ENCODE measurements around the gene DNMT3A.
A peak's percentile ranks its signal among the peaks of the same experiment; 100 is the strongest.

The DNMT3A gene

DNA sequence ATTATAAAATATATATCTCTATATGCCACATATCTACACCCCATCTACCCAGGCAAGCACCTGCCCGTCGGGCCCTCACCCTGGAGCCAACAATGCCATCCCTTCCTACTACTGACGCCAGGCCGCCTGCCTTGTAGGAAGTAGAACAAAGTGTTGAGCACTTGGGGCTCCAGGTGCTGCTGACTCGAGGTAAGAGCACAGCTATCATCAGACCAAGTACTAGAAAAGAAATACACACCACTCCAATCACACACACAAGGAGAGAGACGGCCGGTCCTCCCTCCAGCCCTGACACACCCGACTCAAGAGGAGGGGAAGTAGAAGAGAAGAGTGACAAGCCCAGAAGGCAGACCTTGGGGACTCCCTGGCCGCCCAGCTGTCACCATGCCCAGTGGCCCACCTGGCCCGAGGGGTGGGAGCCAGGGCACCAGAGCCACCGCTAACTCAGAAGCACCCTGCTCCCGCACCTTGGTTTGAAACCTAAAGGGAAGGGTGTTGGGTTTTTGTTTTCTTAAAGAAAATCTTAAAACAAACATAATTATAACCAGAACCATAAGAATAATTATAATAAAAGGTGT lies 109.4 kb downstream of the DNMT3A start:
- no peak for DNase-seq (ENCODE audit: low read depth, low spot score)
- Histone ChIP-seq H3K4me3 (no peak overlapping the region), H3K9me3 (ENCODE audit: low read depth, low read length) (no peaks in the 10 kb centered on the region), H3K36me3 (ENCODE audit: insufficient read depth, low read length) (peaks cover 52% of the 10 kb centered on the region), H3K9ac (ENCODE audit: insufficient read length) (no peak overlapping the region), H3K27ac (no peak overlapping the region)
- no peak for TF ChIP-seq EZH2 (IDR thresholded peaks at IDR 0.05)
- TF ChIP-seq POLR2AphosphoS5 (IDR thresholded peaks at IDR 0.05; ENCODE audit: borderline replicate concordance, low read depth, low read length): no peak
- TF ChIP-seq FOXP2 (optimal IDR thresholded peaks at IDR 0.05; ENCODE audit: control extremely low read depth, extremely low read length, insufficient read depth): no peak

- H3K9ac ChIP-seq (ENCODE audit: insufficient read length): no peak overlapping the region
- peak; percentile 18; the same call in 1 of the 2 replicates for TF ChIP-seq POLR2AphosphoS5 (IDR thresholded peaks at IDR 0.05; ENCODE audit: borderline replicate concordance, low read depth, low read length)
- no peak for TF ChIP-seq EZH2 (IDR thresholded peaks at IDR 0.05)
- TF ChIP-seq FOXP2 (optimal IDR thresholded peaks at IDR 0.05; ENCODE audit: control extremely low read depth, extremely low read length, insufficient read depth): no peak
- no peak overlapping the region for H3K27ac ChIP-seq
- H3K9me3 ChIP-seq (ENCODE audit: low read depth, low read length): no peaks in the 10 kb centered on the region
- peaks cover 38% of the 10 kb centered on the region for H3K36me3 ChIP-seq (ENCODE audit: insufficient read depth, low read length)
- no peak overlapping the region for H3K4me3 ChIP-seq
- no peak for DNase-seq (ENCODE audit: low read depth, low spot score)
These were observed 110.8 kb downstream of the DNMT3A start for GRCh38 chr2:25230948-25231311.

GRCh38 chr2:25230198-25230947 lies 111.4 kb downstream of the DNMT3A start:
- no peak for DNase-seq (ENCODE audit: low read depth, low spot score)
- Histone ChIP-seq H3K9me3 (ENCODE audit: low read depth, low read length) (no peaks in the 10 kb centered on the region), H3K4me3 (no peak overlapping the region), H3K9ac (ENCODE audit: insufficient read length) (no peak overlapping the region), H3K36me3 (ENCODE audit: insufficient read depth, low read length) (peaks cover 32% of the 10 kb centered on the region), H3K27ac (no peak overlapping the region; the same call in 1 of the 2 replicates)
- no peak for TF ChIP-seq FOXP2 (optimal IDR thresholded peaks at IDR 0.05; ENCODE audit: control extremely low read depth, extremely low read length, insufficient read depth)
- no peak for TF ChIP-seq EZH2 (IDR thresholded peaks at IDR 0.05)
- no peak for TF ChIP-seq POLR2AphosphoS5 (IDR thresholded peaks at IDR 0.05; ENCODE audit: borderline replicate concordance, low read depth, low read length)

DNA sequence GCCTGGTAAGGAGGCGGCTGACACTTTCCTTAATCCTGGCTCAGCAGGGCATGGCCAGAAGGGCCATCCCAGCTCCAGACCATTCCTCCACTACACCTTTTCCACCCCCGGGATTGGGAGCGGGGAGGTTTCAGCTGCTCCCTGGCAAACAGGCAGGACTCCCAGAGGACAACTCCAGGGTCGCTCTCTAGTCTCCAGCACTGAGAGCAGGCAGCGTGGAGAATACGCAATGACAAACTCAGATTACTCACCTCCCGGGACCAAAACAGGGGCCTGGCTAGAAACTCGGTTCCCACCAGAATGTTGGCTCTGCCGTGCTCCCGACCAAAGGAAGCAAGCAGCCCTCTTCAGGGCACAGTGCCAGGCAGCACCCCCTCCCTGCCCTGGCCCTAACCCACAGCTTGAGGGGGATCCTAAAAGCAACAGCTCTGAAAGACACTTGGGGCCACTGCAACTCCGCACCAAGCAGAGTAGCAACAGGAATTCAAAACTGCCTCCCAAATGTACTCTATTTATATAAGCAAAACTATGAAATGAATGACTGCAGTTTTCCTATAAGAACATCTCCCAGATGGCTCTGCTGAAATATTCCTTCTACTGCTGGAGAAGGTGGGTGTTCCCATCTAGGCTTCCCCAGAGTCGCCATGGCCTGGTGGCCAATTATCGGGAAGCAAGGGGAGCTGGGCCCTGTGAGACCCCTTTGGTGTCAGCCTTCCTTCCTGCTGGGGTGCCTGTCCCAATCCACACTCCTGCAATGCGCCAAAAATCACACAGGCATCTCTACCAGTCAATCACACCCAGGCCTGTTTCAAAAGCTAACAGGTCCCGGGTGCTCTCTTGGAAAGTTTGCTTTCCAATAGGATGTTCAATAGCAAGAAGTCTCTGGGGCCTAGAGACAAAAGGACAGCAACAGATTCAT lies 112.2 kb downstream of the DNMT3A start:
- H3K9me3 ChIP-seq (ENCODE audit: low read depth, low read length): no peaks in the 10 kb centered on the region
- H3K36me3 ChIP-seq (ENCODE audit: insufficient read depth, low read length): peaks cover 26% of the 10 kb centered on the region
- H3K9ac ChIP-seq (ENCODE audit: insufficient read length): no peak overlapping the region
- TF ChIP-seq POLR2AphosphoS5 (IDR thresholded peaks at IDR 0.05; ENCODE audit: borderline replicate concordance, low read depth, low read length) (no peak), EZH2 (IDR thresholded peaks at IDR 0.05) (no peak), FOXP2 (optimal IDR thresholded peaks at IDR 0.05; ENCODE audit: control extremely low read depth, extremely low read length, insufficient read depth) (no peak)
- no peak for DNase-seq (ENCODE audit: low read depth, low spot score)
- H3K27ac ChIP-seq: peak overlapping the region; percentile 10; the same call in 1 of the 2 replicates
- H3K4me3 ChIP-seq: no peak overlapping the region

DNA sequence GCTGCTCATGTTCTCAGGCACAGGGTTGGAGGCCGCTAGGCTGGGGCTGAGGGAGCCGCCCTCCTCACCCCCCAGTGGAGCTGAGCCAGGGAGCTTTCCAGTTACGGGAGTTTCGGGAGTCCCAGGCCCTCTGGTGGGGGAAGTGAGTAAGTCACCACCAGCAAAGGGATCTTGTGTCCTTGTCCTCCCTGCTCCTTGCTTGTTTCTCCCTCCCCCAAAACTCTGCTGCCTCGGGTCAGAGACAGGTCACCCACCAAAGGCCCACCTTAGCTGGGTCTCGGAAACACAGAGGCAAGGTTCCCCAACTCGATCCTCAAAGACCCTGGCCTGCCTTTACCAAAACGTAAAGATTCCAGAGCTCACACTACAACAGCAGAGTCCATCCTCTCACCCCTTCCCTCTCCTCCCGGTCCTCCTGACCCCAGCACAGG lies 112.9 kb downstream of the DNMT3A start:
- peak; percentile 52 for DNase-seq (ENCODE audit: low read depth, low spot score)
- no peak overlapping the region for H3K4me3 ChIP-seq
- 0 out of 2 replicates have a peak overlapping the region, but pooled peaks have one; percentile 10 for H3K27ac ChIP-seq
- peaks cover 19% of the 10 kb centered on the region for H3K36me3 ChIP-seq (ENCODE audit: insufficient read depth, low read length)
- TF ChIP-seq POLR2AphosphoS5 (IDR thresholded peaks at IDR 0.05; ENCODE audit: borderline replicate concordance, low read depth, low read length): no peak
- TF ChIP-seq EZH2 (IDR thresholded peaks at IDR 0.05): no peak
- TF ChIP-seq FOXP2 (optimal IDR thresholded peaks at IDR 0.05; ENCODE audit: control extremely low read depth, extremely low read length, insufficient read depth): no peak
- no peaks in the 10 kb centered on the region for H3K9me3 ChIP-seq (ENCODE audit: low read depth, low read length)
- no peak overlapping the region for H3K9ac ChIP-seq (ENCODE audit: insufficient read length)

DNA sequence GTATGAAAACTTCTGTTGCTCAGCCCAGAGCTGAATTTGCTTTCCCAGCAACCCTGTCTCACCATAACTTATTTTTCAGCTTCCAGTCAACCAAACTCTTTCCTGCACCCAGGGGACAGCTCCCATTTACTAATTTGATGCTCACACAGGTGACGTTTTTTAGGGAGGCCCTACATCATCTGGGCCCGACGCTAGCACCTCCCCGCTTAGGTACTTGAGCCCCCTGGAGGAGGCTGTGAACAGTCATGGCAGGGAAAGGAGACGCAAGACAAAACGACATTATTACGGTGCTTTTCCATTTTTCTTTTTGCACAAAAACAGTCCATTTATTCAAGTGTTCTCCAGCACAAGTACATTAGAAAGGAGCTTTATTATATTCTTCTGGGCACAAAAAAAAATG lies 114.1 kb downstream of the DNMT3A start:
- DNase-seq (ENCODE audit: low read depth, low spot score): no peak
- H3K9ac ChIP-seq (ENCODE audit: insufficient read length): no peak overlapping the region
- H3K36me3 ChIP-seq (ENCODE audit: insufficient read depth, low read length): peaks cover 11% of the 10 kb centered on the region
- TF ChIP-seq FOXP2 (optimal IDR thresholded peaks at IDR 0.05; ENCODE audit: control extremely low read depth, extremely low read length, insufficient read depth): no peak
- no peak for TF ChIP-seq EZH2 (IDR thresholded peaks at IDR 0.05)
- TF ChIP-seq POLR2AphosphoS5 (IDR thresholded peaks at IDR 0.05; ENCODE audit: borderline replicate concordance, low read depth, low read length): no peak
- no peaks in the 10 kb centered on the region for H3K9me3 ChIP-seq (ENCODE audit: low read depth, low read length)
- H3K27ac ChIP-seq: no peak overlapping the region
- no peak overlapping the region for H3K4me3 ChIP-seq

- Histone ChIP-seq H3K27ac (no peak overlapping the region), H3K4me3 (no peak overlapping the region), H3K36me3 (ENCODE audit: insufficient read depth, low read length) (peaks cover 3% of the 10 kb centered on the region; the same call in 1 of the 2 replicates), H3K9me3 (ENCODE audit: low read depth, low read length) (no peaks in the 10 kb centered on the region), H3K9ac (ENCODE audit: insufficient read length) (no peak overlapping the region)
- TF ChIP-seq EZH2 (IDR thresholded peaks at IDR 0.05): no peak
- TF ChIP-seq FOXP2 (optimal IDR thresholded peaks at IDR 0.05; ENCODE audit: control extremely low read depth, extremely low read length, insufficient read depth): no peak
- no peak for TF ChIP-seq POLR2AphosphoS5 (IDR thresholded peaks at IDR 0.05; ENCODE audit: borderline replicate concordance, low read depth, low read length)
- no peak for DNase-seq (ENCODE audit: low read depth, low spot score)
These were observed 114.9 kb downstream of the DNMT3A start for GRCh38 chr2:25226827-25227226.
